HCT116 (cell line): ENCODE data around the gene SLC27A1. TPM values are rescaled to one million over a fixed set of nuclear protein-coding genes. Genes with fewer than 3 reads are reported as not detected.
"Not testable (repeated sequence)": the region's sequence is repeated elsewhere in the genome, so short reads cannot be mapped to it uniquely, and the experiment has no call there.

Source experiments
- ATAC-seq: fragments of 200-7000 bp; cut with Tn5 transposase; 2 replicates; pipeline ENCODE4 v1.9.1; 2020; ENCODE audit warnings: mild to moderate bottlenecking, moderate library complexity
- BruUV-seq: library from RNA; stranded (reverse); fragments of 400-500 nt; replicated peaks from 2 replicates; lab custom pipeline; 2021; lab: Mats Ljungman, UMichigan
- CTCF ChIA-PET: fragments of 300-600 bp; sonication (Branson Sonifier 250); formaldehyde crosslinking; loops from one replicate; lab custom pipeline; 2021; ENCODE audit warnings: antibody characterized with exemption; lab: Charles Lee
- POLR2A ChIA-PET: fragments of 300-600, 350-600 bp; sonication (Branson Sonifier 250); formaldehyde crosslinking; loops from one replicate; lab custom pipeline; 2021; ENCODE audit warnings: antibody characterized with exemption; lab: Charles Lee
- RAD21 ChIA-PET, 2 experiments: fragments of 300-600 bp; sonication (Branson Sonifier 250); formaldehyde crosslinking; loops; one replicate each; lab custom pipeline; 2023; ENCODE audit warnings: low total read pairs in 2 of 2; ENCODE audit not compliant: uncharacterized antibody in 2 of 2, unreplicated experiment in 2 of 2, low non-redundant PET in 1 of 2; lab: Charles Lee
- DNase-seq: peaks from one replicate; pipeline ENCODE4 v3.0.0-alpha.2; 2010; ENCODE audit warnings: low read depth, low spot score
- H2AFZ ChIP-seq: fragments of 200-600 bp; shearing (Covaris generic), sonication (generic); 2 replicates; pipeline ENCODE4 v1.6.1; 2017; ENCODE audit warnings: low read depth, mixed run types, mixed read lengths, antibody characterized with exemption, low read length; ENCODE audit not compliant: poor library complexity, severe bottlenecking
- H3K27ac ChIP-seq: 2 replicates; pipeline ENCODE4 v1.5.1; 2012; ENCODE audit warnings: low read depth, low read length
- H3K27me3 ChIP-seq: fragments of 200-600 bp; sonication (generic); 2 replicates; pipeline ENCODE4 v1.6.1; 2016; ENCODE audit warnings: mixed run types, low read length, mixed read lengths; ENCODE audit not compliant: insufficient read depth
- H3K36me3 ChIP-seq, 2 experiments: fragments of 200-500 bp in 1 of 2; fragments of 200-600 bp in 1 of 2; sonication (Bioruptor generic) in 1 of 2; sonication (generic) in 1 of 2; 2 replicates each; pipeline versions ENCODE4 v1.5.1 to v1.6.1; 2014 to 2016; ENCODE audit warnings: low read length in 2 of 2, inconsistent platforms in 1 of 2, mixed read lengths in 1 of 2, mixed run types in 1 of 2; ENCODE audit not compliant: insufficient read depth in 2 of 2, control insufficient read depth in 1 of 2
- H3K4me1 ChIP-seq, 2 experiments: fragments of 200-600 bp in 1 of 2; sonication (generic) in 1 of 2; 2 replicates each; pipeline versions ENCODE4 v1.5.1 to v1.6.1; 2012 to 2017; ENCODE audit warnings: low read length in 2 of 2, inconsistent platforms in 1 of 2, mild to moderate bottlenecking in 1 of 2, mixed read lengths in 1 of 2, mixed run types in 1 of 2, moderate library complexity in 1 of 2; ENCODE audit not compliant: insufficient read depth in 2 of 2, control insufficient read depth in 1 of 2
- H3K4me2 ChIP-seq: fragments of 200-600 bp; sonication (generic); 2 replicates; pipeline ENCODE4 v1.6.1; 2017; ENCODE audit warnings: mixed run types, low read length, mixed read lengths
- H3K4me3 ChIP-seq, 2 experiments: fragments of 200-600 bp in 1 of 2; sonication (generic) in 1 of 2; replicated peaks in 1 of 2; 2 replicates each; pipeline ENCODE4 v1.5.1; 2011 to 2016; ENCODE audit warnings: low read length in 2 of 2, control low read depth in 1 of 2, low read depth in 1 of 2, mild to moderate bottlenecking in 1 of 2, mixed read lengths in 1 of 2, mixed run types in 1 of 2
- H3K79me2 ChIP-seq: fragments of 200-600 bp; sonication (generic); 2 replicates; pipeline ENCODE4 v1.6.1; 2017; ENCODE audit warnings: mild to moderate bottlenecking, mixed run types, low read length, moderate library complexity, mixed read lengths; ENCODE audit not compliant: insufficient read depth
- H3K9ac ChIP-seq: fragments of 200-600 bp; sonication (generic); 2 replicates; pipeline ENCODE4 v1.6.1; 2016; ENCODE audit warnings: low read length, mixed read lengths
- H3K9me2 ChIP-seq: fragments of 200-600 bp; sonication (generic), shearing (Covaris generic); 2 replicates; pipeline ENCODE4 v1.6.1; 2017; ENCODE audit warnings: mixed run types, mild to moderate bottlenecking, moderate library complexity; ENCODE audit not compliant: insufficient read depth
- H3K9me3 ChIP-seq, 2 experiments: fragments of 200-500 bp in 1 of 2; fragments of 200-600 bp in 1 of 2; sonication (Bioruptor generic) in 1 of 2; sonication (generic) in 1 of 2; 2 replicates each; pipeline ENCODE4 v1.6.1; 2014 to 2017; ENCODE audit warnings: low read length in 2 of 2, mixed read lengths in 2 of 2, inconsistent platforms in 1 of 2, low read depth in 1 of 2, mild to moderate bottlenecking in 1 of 2, mixed run types in 1 of 2, moderate library complexity in 1 of 2; ENCODE audit not compliant: control insufficient read depth in 1 of 2, insufficient read depth in 1 of 2
- H4K20me1 ChIP-seq: fragments of 200-600 bp; sonication (generic), shearing (Covaris generic); 2 replicates; pipeline ENCODE4 v1.6.1; 2017; ENCODE audit warnings: mixed run types, mild to moderate bottlenecking, moderate library complexity; ENCODE audit not compliant: insufficient read depth
- CEBPB ChIP-seq: IDR thresholded peaks from 2 replicates; pipeline ENCODE4 v1.6.1; 2012; ENCODE audit warnings: low read depth
- EGR1 ChIP-seq: IDR thresholded peaks from 2 replicates; pipeline ENCODE4 v1.6.1; 2012; ENCODE audit warnings: low read depth
- EZH2 ChIP-seq: fragments of 200-600 bp; sonication (generic); IDR thresholded peaks from 2 replicates; pipeline ENCODE4 v1.6.1; 2017; ENCODE audit warnings: antibody characterized with exemption, mixed run types
- MAX ChIP-seq: IDR thresholded peaks from 2 replicates; pipeline ENCODE4 v1.6.1; 2012
- POLR2A ChIP-seq: IDR thresholded peaks from 2 replicates; pipeline ENCODE4 v1.7.0; 2011; ENCODE audit warnings: borderline replicate concordance; ENCODE audit not compliant: insufficient read depth, insufficient read length; ENCODE audit errors: extremely low read depth
- POLR2AphosphoS5 ChIP-seq: IDR thresholded peaks from 2 replicates; pipeline ENCODE4 v1.6.1; 2011; ENCODE audit warnings: mild to moderate bottlenecking, low read depth, low read length, moderate library complexity
- SP1 ChIP-seq: IDR thresholded peaks from 2 replicates; pipeline ENCODE4 v1.6.1; 2012; ENCODE audit warnings: low read depth
- SRF ChIP-seq: IDR thresholded peaks from 2 replicates; pipeline ENCODE4 v1.6.1; 2012; ENCODE audit warnings: low read depth
- YY1 ChIP-seq: IDR thresholded peaks from 2 replicates; pipeline ENCODE4 v1.6.1; 2011; ENCODE audit warnings: low read length, low read depth, moderate library complexity, mild to moderate bottlenecking; ENCODE audit not compliant: insufficient replicate concordance; ENCODE audit errors: extremely low read depth
- ZNF274 ChIP-seq: fragments of 200-500 bp; sonication (Bioruptor generic); IDR thresholded peaks from 2 replicates; pipeline ENCODE4 v1.6.1; 2014; ENCODE audit warnings: mild to moderate bottlenecking, low read depth, low read length, inconsistent platforms
- intact Hi-C: fragments of 100-400 bp; cut with micrococcal nuclease; formaldehyde crosslinking; loops from 2 replicates; pipeline ENCODE4 v1.10.0; 2022
- total RNA-seq: library from RNA; stranded (reverse); gene quantifications from one replicate; pipeline ENCODE4 v1.2.1, GENCODE V29; 2021; ENCODE audit not compliant: unreplicated experiment

The SLC27A1 gene
- total RNA-seq, 1 experiment from 2014 or later: 22.5 TPM

- RAD21 ChIA-PET, H3K27me3 ChIP-seq, ATAC-seq, H4K20me1 ChIP-seq, intact Hi-C loops, H3K36me3 ChIP-seq, DNase-seq, H2AFZ ChIP-seq, H3K9me2 ChIP-seq, H3K9me3 ChIP-seq, BruUV-seq: not testable (repeated sequence)
- H3K4me3 ChIP-seq: 0 out of 4 replicates have a peak overlapping the region, but pooled peaks of 1 of the 2 experiments have one; percentile 19
- peaks cover 51 to 79% of the 10 kb centered on the region in 2 experiments for H3K4me1 ChIP-seq
- H3K4me2 ChIP-seq: peak overlapping the region; percentile 68
- H3K27ac ChIP-seq: peak overlapping the region; percentile 78
- peaks cover 12% of the 10 kb centered on the region; the same call in 1 of the 2 replicates for H3K79me2 ChIP-seq
- peak overlapping the region; percentile 43 for H3K9ac ChIP-seq
- ChIA-PET CTCF (interaction anchor here (0.6 to 1.1 kb wide), 2 partner anchors 21 to 72 kb away, joined by 4 to 5 read pairs; no protein-coding TSS in a partner anchor), POLR2A (interaction anchor here (0.6 kb wide), 1 partner anchor 384 kb away, joined by 3 read pairs; no protein-coding TSS in a partner anchor)
Observed at GRCh38 chr19:17475011-17475540, 4.8 kb downstream of the SLC27A1 start.

- CTCF ChIA-PET: interaction anchor here (0.6 to 1.1 kb wide), 2 partner anchors 21 to 72 kb away, joined by 4 to 5 read pairs; no protein-coding TSS in a partner anchor
- peak; percentile 69 for DNase-seq
- peak overlapping the region; percentile 43 for H3K9ac ChIP-seq
- RAD21 ChIA-PET: no interaction called here
- H3K4me2 ChIP-seq: peak overlapping the region; percentile 68
- intact Hi-C loops: no loop called here
- H3K4me3 ChIP-seq: 0 out of 4 replicates have a peak overlapping the region, but pooled peaks of 1 of the 2 experiments have one; percentile 19
- H3K79me2 ChIP-seq: peaks cover 12% of the 10 kb centered on the region; the same call in 1 of the 2 replicates
- no peaks in the 10 kb centered on the region for H3K27me3 ChIP-seq
- TF ChIP-seq YY1 (peak; percentile 28), POLR2AphosphoS5 (peak; percentile 55; the same call in 1 of the 2 replicates), POLR2A (no peak), EZH2 (no peak), SRF (no peak; the same call in 1 of the 2 replicates), EGR1 (no peak), ZNF274 (no peak), SP1 (peak; percentile 76), MAX (peak; percentile 89), CEBPB (no peak)
- no peaks in the 10 kb centered on the region for H4K20me1 ChIP-seq
- POLR2A ChIA-PET: interaction anchor here (0.6 kb wide), 1 partner anchor 384 kb away, joined by 3 read pairs; no protein-coding TSS in a partner anchor
- no peaks in the 10 kb centered on the region for H3K36me3 ChIP-seq
- ATAC-seq: peak; percentile 86
- no peaks in the 10 kb centered on the region for H3K9me2 ChIP-seq
- no TSS peak for BruUV-seq
- H3K9me3 ChIP-seq: no peaks in the 10 kb centered on the region
- peaks cover 51 to 79% of the 10 kb centered on the region in 2 experiments for H3K4me1 ChIP-seq
- peak overlapping the region; percentile 78 for H3K27ac ChIP-seq
- H2AFZ ChIP-seq: no peak overlapping the region
Observed at GRCh38 chr19:17475541-17476115, 5.3 kb downstream of the SLC27A1 start.
